HG02970 (cell line): ENCODE data around the gene STAMBPL1.
"Not testable (repeated sequence)": the region's sequence is repeated elsewhere in the genome, so short reads cannot be mapped to it uniquely, and the experiment has no call there.

Experiments
- ATAC-seq: cut with Tn5 transposase; IDR thresholded peaks from one replicate; pipeline ENCODE4 v1.9.1; 2021; ENCODE audit warnings: mild to moderate bottlenecking, moderate library complexity, moderate number of reproducible peaks; ENCODE audit not compliant: unreplicated experiment, low FRiP score

The STAMBPL1 gene

DNA sequence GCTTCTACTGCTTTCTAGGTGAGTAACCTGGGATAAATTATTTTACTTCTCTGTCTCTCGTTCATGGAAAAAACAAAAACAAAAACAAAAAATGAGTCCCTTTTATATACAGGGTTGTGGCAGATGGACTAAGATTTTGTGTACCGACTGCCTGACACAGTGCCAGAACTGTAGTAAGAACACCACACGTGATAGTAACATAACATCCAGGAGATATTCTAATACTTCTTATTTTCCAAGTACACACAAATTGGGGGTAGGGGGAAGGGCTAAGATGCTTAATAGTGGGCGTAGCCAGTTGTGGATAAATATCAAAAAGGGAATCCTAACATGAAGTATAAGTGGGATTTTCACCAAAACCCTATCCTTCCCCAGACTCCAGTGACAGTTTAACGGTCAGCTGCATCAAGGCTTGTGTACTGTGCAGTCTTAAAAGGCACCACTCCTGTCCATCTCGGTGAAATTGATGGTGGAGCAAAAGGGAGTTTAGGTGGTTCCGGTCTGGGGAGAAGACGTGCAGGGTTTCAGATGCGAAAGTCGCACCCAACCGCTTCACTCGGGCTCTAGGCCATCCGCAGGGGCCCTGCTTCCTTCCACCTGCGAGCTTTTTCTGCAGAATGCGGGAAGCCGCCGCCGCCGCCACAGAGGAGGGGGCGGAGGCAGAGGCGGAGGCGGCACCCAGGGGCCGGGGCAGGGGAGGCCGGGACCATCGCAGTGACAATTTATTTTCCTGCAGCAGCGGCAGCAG, at the start of gene STAMBPL1:
Gene STAMBPL1, plus strand, starts transcription at position 712 of the 748 bp plus-strand sequence. CDS start 21,464 bp downstream, outside the sequence.
- ATAC-seq: peak; percentile 40

- ATAC-seq: no peak
These were observed 49.3 kb upstream of the STAMBPL1 start for GRCh38 chr10:88830643-88831268.

DNA sequence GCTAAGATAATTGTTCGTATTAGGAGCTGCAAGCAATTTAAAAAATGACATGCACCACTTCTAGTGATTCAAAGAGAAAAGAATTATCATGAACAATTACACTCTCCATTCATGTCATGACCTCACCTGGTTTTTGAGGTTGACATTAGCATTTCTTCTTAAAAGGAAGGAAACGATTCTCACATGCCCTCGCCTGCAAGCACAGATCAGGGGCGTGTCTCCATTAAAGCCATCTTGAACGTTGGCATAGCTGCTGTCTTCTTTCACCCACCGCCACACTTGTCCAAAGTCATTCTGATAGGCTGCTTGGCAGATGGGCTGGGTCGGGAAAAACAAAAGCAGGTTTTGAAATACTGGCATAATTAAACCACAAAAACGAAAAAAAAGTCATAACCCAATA, 48.3 kb upstream of the STAMBPL1 start:
- no peak for ATAC-seq

- no peak for ATAC-seq
These were observed 47.7 kb upstream of the STAMBPL1 start for GRCh38 chr10:88832376-88832775.

GRCh38 chr10:88833156-88833555, 46.9 kb upstream of the STAMBPL1 start:
- no peak for ATAC-seq

DNA sequence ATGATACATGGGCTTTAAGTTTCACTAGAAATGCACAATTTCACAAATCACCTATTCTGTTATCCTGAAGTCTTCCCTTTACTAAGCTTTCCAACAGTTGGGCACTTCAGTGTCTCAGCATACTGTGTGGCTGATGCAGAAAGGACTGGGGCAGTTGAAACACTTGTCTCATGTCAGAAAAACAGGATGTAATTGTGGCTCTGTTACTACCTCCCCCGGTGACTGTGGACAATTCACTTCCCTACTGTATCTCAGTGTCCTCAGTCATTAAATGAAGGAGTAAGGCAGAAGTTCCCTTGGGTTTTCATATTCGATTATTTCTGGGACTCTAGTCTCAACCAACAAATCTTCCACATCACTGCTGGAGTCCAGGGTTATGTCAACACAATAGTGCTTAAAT, 46.3 kb upstream of the STAMBPL1 start:
- ATAC-seq: no peak

DNA sequence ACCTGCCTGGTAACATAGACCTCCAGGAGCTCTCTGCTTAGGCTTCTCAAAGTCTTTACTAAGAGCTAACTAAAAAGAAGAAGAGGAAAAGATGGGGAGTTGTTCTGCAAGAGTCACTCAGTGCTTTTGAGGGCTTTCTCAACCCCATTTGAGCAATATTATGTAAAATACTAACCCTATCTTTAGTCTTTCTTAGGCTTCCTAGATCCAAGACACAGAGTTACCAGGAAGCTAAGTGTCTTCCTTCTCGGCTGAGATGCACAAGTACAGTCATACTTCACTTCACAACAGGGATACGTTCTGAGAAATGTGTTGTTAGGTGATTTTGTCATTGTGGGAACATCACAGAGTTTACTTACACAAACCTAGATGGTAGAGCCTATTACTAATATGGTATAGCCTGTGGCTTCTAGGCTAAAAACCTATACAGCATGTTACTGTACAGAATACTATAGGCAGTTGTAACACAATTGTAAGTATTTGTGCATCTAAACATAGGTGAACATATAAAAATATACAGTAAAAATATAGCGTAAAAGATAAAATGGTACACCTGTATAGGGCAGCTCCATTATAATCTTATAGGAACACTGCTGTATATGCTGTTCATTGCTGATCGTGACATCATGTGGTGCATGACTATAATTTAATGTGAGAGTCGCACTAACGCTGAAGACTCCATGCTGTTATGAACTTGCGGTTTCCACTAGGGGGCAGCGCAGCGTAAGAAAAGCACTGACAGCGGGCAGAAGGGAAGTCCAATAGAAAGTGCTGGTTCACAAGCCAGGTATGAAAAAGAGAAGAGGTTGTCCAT, 44.7 kb upstream of the STAMBPL1 start:
- no peak for ATAC-seq

- no peak for ATAC-seq
These were observed 44.2 kb upstream of the STAMBPL1 start for GRCh38 chr10:88835910-88836221.

DNA sequence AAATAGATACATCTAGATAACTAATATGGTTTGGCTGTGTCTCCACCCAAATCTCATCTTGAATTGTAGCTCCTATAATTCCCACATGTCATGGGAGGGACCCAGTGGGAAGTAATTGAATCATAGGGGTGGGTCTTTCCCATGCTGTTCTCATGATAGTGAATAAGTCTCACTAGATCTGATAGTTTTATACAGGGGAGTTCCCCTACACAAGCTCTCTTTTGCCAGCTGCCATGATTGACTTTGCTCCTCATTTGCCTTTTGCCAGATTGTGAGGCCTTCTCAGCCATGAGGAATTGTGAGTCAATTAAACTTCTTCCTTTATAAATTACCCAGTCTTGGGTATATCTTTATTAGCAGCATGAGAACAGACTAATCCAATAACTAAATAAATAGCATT, 42.4 kb upstream of the STAMBPL1 start:
- not testable (repeated sequence) for ATAC-seq

GRCh38 chr10:88838766-88839350, 41.2 kb upstream of the STAMBPL1 start:
- ATAC-seq: no peak

DNA sequence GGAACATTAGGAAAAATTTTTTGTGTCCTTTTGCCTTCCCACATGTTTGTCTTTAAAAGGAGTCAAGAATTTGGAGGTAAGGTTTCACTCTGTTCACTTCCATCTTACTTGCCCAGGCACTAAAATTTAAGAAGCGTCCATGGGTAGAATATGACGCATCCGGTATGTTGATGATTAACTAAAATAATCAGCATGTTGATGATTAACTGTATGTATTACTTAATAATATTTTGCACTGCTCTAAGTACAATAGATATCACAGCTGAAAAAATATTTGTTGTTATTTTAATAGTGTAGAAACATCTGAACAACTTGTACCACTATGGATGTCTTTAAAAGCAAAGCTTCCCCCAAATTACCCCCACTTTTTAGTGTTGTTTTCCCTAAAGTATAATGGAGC, 39.9 kb upstream of the STAMBPL1 start:
- no peak for ATAC-seq

GRCh38 chr10:88840881-88841280, 39.2 kb upstream of the STAMBPL1 start:
- ATAC-seq: no peak

- ATAC-seq: no peak
These were observed 38.5 kb upstream of the STAMBPL1 start for GRCh38 chr10:88841316-88842111.

DNA sequence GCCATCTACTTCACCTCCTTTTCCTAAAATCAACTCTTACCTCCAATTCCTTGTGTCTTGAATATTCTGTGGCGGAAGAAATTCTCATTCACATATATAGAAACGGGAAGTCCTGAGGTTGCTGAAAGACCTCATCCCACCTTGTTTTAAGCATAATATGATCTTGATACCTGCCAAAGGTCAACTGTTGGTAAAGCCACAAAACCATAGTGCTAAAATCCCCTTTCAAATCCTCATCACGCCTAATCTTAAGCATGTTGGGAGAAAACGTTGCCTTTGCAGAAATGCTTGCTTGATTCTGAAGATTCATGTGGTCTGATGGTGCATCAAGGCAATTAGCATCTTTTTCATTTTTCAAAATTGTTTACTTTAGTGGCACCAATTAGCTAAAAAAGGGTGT, 36.9 kb upstream of the STAMBPL1 start:
- ATAC-seq: no peak

GRCh38 chr10:88848499-88848898, 31.5 kb upstream of the STAMBPL1 start:
- ATAC-seq: no peak

DNA sequence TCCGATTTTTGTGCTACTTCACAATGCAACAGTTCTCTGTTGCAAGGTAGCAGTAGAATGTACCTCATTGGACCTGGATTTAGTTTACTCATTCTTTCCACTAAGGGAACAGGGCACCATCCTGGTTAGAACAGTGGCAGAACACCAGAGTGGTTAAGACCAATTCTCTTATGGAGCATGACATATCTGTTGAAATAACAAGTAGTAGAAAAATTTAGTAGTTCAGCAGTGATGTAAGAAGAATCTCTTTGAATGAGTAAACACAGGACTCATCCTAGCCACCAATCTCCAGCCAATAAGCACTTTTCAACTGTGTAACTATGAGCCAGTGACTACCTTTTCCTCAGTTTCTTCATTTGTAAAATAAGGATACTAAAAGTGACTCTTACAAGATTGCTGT, 30.8 kb upstream of the STAMBPL1 start:
- no peak for ATAC-seq

- no peak for ATAC-seq
These were observed 29.3 kb upstream of the STAMBPL1 start for GRCh38 chr10:88850712-88851111.

DNA sequence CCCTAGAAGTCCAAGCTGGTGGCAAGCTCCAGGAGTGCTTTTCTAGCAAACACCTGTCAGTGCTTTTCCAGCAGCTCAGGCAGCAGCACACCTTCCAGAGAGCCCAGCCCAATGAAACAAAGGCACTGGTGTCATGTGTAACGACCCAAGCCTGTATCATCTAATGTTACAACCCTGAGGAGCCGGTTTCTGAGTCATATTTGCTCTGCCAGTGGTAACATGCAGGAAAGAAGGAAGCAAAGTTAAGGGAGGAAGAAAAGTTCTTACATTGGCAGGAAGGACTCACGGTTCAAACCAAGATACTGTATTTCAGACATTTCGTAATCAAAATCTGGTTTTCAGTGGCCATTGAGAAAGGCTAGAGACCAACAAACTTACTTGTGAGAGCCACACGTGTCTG, 28.3 kb upstream of the STAMBPL1 start, which contains the start of gene ANKRD22:
Gene ANKRD22, minus strand, starts transcription at position 139 of the 400 bp plus-strand sequence. CDS start 237 bp downstream, outside the sequence.
- ATAC-seq: no peak

DNA sequence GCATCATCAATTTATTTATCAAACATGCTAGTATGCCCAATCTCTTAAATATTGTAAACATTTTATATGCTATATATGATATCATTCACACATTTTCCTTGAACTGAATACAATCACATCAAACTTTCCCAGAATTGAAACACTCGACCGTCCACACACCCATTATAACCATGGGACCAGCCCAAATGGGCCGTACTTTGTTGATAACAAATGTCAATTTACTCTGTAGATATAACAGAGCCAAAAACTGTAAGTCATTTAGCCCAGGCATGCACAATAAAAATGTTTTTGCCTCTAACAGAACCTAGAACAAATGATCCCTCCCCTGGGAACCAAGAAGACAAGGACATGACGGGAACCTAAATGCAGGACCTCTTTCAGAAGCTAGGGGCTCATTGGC, 27.7 kb upstream of the STAMBPL1 start:
- no peak for ATAC-seq
